ENCODE results near the gene SNX22.

Gene SNX22

DNA sequence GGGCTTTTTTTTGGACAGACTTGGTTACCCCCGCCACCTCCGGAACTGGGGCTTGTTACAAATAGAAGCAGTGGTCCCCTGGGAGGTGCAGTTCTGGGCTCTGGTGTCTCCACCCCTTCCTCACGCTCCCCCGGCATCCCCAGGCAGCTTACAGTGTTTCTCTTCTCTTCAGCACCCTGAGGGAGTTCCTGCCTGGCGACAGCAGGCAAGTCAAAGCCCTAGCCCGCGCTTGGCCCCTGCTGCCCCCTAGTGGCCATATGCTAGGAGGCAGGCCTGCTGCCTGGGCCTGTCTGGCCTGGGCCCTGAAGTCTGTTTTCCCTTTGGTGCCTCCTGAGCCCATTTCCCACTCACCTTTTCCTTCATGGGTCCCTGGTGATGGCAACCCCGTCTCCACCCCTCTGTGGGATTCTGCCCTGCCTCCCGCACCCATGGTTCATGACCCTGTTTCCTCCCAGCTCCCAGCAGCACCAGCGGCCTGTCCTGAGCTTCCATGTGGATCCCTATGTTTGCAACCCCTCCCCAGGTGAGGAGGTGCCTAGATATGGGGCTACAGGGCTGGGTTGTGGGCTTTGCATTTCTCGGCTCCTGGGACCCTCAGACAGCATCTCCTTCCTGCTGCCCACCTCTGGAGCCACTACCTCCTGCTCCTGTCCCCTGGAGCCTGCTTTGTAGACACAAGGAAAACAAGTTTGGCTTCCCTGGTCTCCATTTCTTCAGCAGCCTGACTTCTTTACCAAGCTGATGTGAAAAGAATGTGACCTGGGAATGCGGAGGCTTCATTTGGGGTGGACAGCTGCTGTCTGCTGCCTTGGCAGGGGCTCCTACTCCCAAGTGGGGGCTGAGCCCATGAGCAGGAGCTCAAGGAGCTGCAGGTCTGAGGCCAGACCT lies 2.2 kb downstream of the SNX22 start:
- DNase-seq: peak; percentile 90 to 99 (median 96)
- intact Hi-C loops (cut with DNase I): loop anchor here (5.0 to 10.0 kb wide), 2 partner anchors 56 to 539 kb away; partner anchors contain the start of gene SNX1

DNA sequence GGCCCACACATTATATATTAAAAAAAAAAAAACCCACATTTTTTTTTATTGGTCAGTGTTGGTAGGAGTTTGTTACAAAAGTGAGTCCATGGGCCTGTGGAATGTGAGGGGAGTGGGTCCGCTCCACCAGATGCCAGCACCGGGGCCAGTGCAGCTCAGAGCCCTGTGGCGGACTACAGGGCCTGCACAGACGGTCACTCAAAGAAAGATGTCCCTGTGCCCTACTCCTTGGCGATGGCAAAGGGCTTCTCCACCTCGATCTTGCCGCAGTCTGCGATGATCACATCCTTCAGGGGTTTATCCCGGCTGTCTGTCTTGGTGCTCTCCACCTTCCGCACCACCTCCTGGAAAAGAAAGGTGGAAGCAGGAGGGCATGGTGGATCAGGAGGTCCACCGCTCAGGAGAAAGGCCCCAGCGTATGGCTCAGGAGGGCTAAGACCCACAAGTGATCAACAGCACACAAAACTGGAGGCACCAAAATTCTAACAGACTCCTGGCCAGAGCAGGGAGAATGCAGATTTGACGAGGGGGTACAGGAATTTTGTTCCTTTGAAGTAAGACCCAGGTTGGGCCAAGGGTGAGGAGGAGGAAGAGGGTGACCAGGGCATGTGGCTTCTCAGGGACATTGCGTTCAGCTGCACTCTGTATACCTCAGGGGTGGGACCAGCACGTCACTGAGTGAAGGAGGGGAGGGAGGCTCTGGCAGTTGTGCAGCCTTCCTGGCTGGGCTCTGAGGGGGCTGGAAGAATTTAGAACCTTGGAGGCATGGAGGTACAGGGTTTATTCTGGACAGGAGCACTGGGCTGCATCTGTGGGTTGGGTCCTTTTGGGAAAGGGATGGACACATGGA lies 4.5 kb downstream of the SNX22 start:
- DNase-seq: peak in 1 of 10 donors; percentile 79
- intact Hi-C loops (cut with DNase I): loop anchor here (10.0 kb wide), 1 partner anchor 541 kb away; no protein-coding TSS in a partner anchor

DNA sequence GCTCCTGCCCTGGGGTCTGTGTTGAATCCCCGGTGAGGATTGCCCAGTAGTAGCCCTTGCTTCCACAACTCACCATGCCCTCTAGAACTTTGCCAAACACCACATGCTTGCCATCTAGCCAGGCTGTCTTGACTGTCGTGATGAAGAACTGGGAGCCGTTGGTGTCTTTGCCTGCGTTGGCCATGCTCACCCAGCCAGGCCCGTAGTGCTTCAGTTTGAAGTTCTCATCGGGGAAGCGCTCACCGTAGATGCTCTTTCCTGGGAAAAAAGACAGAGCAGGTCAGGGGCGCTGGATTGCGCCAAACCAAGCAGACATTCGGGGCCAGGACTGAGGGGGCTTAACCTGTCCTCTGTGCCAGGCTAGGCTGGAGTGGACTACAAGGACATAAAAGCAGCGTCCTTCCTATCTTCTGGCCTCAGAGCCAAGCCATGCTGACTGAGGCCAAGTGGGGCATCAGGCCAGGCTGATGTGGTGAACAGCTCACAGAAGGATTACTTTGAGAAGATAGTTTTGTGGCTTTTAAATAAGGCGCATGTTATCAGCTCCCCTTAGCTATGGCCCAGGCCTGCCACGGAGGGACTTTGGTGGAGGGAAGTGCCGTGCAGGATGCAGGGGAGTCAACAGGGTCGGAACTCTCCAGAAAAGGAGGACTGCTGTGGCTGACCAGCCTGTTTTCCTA lies 5.3 kb downstream of the SNX22 start:
- intact Hi-C loops (cut with DNase I): loop anchor here (10.0 kb wide), 1 partner anchor 542 kb away; no protein-coding TSS in a partner anchor
- peak in 1 of 10 donors; percentile 68 for DNase-seq

DNA sequence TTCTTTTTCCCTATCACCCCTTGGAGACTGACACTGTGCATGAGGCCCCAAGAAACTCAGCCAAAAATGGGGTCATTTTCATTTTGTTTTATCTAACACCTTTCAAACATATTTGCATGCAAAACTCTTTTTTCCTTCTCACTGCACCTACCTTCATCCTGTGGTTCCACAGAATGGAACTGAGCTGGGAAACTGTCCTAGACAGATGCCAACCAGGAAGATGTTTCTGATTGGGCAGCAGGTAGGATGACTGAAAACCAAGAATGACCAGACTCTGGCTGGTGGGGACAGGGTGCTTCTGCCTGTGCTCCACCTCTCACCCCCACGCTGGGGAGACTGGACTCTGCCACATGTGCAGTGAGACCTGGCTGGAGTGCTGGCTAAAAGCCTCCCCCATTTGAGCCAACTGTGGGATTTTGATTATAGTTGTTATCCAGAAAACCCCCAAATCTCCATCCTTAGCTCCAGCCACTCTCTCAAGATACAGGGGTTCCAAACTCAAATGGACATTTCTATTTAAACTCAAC lies 6.1 kb downstream of the SNX22 start:
- intact Hi-C loops (cut with DNase I): loop anchor here (10.0 kb wide), 1 partner anchor 543 kb away; no protein-coding TSS in a partner anchor
- peak in 1 of 10 donors; percentile 40 for DNase-seq

DNA sequence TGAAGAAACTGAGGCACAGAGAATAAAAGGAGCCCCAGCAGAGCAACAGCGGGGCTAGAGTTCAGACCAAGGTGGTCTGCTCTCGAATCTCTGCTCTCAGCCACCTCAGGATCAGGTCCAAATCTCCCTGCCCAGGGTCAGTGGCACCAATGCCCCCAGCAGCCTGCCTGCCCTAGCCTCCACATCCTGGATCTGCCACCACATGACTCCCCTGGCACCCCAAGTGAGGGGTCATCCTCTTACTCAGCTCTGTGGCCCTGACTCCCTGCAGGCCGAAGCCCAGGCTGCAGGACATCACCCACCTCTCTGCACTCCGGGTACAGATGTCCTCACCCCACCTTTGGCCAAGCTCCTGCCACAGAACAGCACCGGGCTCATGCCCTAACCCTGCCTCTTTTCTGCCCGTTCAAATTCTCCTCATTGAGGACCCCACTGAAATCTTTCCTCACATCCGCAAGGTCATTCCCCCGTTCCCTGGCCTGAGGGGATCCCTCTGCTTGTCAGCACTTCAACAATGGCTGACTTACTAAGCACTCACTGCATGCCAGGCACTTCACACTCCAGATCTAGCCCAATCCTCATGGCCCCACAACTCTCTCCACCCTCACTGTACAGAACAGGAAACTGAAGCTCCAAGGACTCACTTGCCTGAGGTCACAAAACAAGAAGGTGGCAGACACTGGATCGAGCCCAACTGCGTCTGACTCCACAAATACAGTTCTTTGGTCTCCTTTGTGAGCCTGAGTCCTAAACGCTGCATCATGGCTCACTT lies 7.0 kb downstream of the SNX22 start:
- DNase-seq: peak in 2 of 10 donors; percentile 51 to 55
- intact Hi-C loops (cut with DNase I): loop anchor here (10.0 kb wide), 1 partner anchor 544 kb away; no protein-coding TSS in a partner anchor

DNA sequence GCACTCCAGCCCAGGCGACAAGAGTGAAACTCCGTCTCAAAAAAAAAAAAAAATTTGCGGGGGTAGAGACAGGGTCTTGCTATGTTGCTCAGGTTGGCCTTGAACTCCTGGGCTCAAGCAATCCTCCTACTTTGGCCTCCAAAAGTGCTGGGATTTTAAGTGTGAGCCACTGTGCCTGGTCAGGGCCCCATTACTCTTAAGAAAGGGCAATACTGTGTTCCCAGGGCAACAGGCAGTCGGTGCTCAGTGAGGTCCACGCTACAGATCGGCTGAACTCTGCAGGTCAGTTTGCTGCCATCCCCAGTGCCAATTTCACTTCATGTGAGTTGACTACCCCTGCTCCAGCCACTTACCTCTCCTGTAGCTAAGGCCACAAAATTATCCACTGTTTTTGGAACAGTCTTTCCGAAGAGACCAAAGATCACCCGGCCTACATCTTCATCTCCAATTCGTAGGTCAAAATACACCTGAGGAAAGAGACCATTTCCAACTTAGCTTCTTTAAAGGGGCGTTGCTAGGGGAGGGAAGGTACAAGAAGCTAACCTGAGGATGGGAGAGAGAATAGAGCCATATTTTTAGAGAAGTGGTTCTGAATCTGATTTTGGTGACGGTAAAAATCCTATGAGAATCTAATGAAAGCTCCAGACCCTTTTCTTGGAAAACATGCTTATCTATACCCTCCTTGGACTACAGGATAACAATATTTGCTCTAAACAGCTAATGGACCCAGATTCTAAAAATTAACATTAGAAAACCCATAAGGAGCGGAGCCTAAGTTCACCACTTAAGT lies 10.4 kb downstream of the SNX22 start:
- intact Hi-C loops (cut with DNase I): loop anchor here (5.0 kb wide), 1 partner anchor 225 kb away; the partner anchor contains the start of gene TRIP4
- no peak for DNase-seq

DNA sequence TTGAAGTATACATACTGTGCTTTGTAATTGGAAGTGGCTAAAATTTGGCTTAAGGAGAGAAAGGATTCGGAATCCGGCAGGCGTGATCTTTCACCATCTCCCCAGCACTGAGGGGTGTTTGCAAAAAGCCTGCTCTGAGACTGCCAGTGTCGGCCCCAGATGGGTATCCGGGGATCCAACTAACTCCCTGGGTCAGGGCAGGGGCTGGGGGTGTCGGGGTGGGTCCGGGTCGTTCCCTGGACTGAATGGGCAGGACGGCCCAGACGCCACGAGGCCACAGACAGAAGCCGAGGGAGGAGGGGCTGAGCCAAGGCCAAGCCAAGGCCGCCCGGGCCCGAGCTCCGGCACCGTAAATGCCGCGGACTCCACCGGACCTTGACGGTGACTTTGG lies 10.9 kb downstream of the SNX22 start:
- intact Hi-C loops (cut with DNase I): loop anchor here (5.0 kb wide), 1 partner anchor 225 kb away; the partner anchor contains the start of gene TRIP4
- no peak for DNase-seq

DNA sequence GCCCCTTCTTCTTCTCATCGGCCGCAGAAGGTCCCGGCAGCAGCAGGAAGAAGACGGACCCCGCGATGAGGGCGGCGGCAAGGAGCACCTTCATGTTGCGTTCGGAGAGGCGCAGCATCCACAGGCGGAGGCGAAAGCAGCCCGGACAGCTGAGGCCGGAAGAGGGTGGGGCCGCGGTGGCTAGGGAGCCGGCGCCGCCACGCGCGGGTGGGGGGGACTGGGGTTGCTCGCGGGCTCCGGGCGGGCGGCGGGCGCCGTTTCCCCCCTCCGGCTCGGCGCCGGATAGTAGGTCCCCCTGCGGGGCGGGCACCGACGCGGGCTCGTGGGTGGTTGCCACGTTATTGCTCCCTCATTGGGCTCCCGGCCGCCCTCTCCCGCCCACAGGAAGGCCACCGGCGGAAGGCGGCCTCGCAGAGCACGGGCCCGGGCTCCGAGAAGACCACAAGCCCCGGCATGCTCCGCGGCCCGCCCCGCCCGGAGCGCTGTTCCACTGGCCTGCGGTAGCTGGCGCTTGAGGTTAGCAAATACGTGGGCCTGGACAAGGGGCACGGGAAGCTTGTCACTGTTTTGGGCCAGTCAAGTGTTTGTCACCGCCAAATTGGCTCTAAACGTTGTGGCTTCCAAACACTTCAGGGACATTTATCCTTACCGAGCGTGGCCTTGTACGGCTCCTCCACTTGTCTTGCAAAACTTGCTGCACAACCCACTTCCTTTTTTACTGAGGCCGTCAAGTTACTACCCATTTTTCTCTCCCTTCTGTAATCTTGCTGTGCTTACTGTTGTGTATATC lies 11.5 kb downstream of the SNX22 start, which contains the start of gene PPIB:
PPIB (minus strand) TSS at position 154 of the 790 bp plus-strand sequence; CDS start at position 118, 36 bp downstream.
- intact Hi-C loops (cut with DNase I): loop anchor here (1.0 to 5.0 kb wide), 3 partner anchors 193 to 518 kb away; partner anchors contain the start of genes CSNK1G1 and TRIP4
- DNase-seq: peak; percentile 94 to 100 (median 99)

DNA sequence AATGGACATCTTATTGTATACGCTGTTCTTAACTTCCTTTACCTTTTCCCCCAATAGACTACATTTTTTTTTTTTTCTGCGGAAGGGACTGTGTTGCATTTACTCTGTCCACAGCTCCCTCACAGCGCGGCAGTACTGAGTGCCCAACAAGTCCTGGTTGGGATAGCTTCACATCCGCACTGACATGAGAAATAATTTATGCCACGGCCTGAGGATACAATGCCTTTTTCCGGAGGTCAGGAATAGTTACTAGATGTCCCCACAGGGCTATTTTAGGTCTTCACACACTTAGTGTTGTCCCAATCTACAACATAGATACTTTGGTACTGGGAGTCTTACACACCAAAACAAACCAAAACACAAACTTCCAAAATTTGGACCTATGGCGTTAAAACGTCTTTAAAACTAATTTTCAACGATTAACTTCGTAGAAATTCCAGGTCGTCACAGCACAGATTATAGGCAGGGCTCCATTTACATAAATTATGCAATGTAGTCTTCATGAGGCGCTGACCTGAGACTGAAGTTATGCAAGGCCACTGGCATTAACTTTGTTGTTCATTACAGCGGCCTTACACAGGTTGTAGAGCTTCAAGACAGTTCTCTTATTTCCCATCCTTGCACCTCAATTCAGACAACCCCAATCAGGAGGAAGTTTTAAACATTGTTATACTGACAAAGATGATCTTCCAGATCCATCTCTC lies 12.3 kb downstream of the SNX22 start:
- DNase-seq: peak in 2 of 10 donors; percentile 82 to 86
- intact Hi-C loops (cut with DNase I): loop anchor here (1.0 to 5.0 kb wide), 3 partner anchors 192 to 517 kb away; partner anchors contain the start of genes CSNK1G1 and TRIP4

DNA sequence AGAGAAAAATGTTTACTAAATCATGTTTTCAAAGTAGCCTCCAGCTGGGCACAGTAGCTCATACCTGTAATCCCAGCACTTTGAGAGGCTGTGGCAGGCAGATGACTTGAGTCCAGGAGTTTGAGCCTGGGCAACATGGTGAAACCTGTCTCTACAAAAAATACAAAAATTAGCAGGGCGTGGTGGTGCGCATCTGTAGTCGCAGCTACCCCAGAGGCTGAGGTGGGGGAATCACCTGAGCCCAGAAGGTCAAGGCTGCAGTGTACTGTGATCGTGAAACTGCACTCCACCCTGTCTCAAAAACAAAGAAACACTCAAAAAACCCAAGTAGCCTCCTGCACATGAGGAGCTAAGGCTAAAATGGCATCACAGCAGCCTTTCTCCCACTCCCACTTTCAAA lies 12.9 kb downstream of the SNX22 start:
- no peak for DNase-seq
- intact Hi-C loops (cut with DNase I): loop anchor here (5.0 kb wide), 1 partner anchor 223 kb away; the partner anchor contains the start of gene TRIP4

DNA sequence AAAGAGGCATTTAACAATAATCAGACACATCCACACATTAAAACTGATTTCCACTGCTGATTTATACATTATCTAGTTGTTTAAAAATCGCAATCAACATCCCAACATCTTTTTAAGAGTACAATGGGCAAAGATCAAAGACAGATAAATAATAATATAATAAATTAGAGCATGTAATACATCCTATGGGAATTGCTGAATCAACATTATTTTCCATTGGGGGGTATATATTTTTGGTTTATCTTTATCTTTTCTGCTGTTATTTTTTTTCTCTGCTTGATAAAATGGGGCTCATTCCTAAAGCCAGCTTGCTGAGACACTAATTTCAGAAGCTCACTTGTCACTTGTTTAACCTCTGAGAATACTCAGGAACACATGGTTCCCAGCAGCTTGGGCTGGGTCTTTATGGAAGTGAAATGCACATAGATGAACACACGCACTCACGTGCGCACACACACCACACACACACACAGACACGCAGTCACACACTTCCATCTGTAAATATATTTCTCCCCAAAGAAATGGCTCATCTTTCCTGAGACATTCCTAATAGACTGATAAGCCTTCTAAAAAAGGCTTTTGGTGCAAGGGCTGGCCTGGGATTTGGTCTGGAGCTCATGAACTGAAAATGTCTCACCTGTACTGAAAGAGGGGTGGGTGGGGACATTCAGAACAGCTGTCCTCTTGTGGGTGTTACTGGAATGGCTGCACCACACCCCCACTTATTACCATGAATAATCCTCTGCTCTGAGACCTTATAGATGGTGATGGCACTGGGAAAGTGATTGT lies 14.8 kb downstream of the SNX22 start:
- intact Hi-C loops (cut with DNase I): no loop called here
- DNase-seq: no peak

DNA sequence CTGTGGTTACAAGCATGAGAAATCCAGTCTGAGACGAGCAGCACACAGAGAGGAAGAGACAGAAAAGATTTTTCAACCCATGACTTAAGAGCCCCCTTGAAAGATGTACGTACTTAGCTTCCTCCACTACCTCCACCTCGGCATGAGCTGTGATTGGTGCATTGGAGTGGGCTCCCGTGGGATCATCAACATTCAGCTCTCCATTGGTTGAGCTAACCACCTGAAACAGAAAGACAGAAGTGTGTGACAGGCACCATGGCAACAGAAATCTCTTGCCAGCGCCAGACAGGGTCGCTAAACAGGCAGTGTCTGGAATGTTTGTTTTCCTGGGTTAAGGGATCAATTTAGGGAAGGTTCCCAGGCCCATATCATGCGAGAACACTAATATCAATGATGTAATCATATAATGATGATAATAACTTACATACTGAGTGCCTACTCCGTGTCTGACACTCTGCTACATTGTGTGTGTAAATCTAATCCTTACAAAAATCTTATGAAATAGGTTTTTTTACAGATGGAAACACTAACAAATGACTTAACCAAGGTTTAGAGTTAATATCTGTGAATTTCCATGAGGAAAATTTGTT lies 28.8 kb downstream of the SNX22 start:
- DNase-seq: peak in 4 of 10 donors; percentile 37 to 91 (median 50)
- intact Hi-C loops (cut with DNase I): no loop called here

DNA sequence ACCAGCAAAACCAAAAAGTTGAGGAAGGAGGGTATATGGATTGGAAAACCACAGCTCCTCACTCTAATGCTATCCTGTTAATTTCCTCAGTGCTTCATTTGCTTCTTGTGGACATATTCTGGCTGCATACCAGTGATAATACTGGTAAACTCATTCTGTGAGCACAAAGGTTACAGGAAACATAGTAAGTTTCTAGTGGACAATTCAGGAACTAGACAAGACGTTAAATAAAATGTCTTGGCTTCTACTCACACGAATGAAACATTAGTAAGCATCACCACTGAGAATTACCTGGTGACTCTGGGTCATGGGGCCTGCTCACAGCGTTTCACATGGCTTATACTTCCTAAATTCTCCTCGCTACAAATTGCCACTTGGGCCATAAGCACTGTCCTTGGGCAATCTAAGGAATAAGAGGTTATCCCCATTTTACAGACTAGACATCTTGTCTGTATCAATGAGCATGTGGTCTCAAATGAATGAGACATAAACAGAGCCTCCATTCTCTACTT lies 31.4 kb downstream of the SNX22 start:
- no peak for DNase-seq
- intact Hi-C loops (cut with DNase I): no loop called here

DNA sequence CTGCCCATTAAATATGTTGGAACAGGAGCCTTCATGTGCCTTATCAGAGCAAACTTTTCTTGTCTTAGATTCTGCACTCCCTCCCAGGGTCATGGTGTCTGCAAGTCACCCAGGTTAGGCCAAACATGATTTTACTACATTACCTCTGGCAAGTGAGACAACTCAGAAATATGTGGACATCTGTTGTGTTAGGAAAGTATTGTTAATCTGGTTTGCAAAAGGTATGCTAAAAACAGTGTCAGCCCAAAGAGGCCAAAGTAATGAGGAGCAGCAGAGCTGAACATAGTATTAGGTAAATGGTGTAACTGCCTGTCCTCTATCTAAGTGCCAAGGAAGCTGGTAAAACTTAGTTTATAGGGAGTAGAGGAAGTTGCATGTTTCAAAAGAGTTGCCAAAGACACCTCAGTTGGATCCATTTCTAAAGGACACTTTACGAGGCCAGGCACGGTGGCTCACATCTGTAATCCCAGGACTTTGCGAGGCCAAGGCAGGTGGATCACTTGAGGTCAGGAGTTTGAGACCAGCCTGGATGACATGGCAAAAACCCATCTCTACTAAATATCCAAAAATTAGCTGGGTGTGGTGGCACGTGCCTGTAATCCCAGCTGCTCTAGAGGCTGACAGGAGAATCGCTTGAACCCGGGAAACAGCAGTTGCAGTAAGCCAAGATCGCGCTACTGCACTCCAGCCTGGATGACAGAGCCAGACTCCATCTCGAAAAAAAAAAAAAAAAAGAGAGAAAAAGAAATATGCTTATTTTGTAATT lies 33.8 kb downstream of the SNX22 start:
- intact Hi-C loops (cut with DNase I): no loop called here
- no peak for DNase-seq
